GM19372 (cell line): ENCODE data around the gene DSC2.
"Not testable (repeated sequence)": the region's sequence is repeated elsewhere in the genome, so short reads cannot be mapped to it uniquely, and the experiment has no call there.

ENCODE experiments used
- ATAC-seq: cut with Tn5 transposase; IDR thresholded peaks from one replicate; pipeline ENCODE4 v1.9.1; 2021; ENCODE audit warnings: mild to moderate bottlenecking, low read depth, moderate library complexity; ENCODE audit not compliant: unreplicated experiment

The DSC2 gene

DNA sequence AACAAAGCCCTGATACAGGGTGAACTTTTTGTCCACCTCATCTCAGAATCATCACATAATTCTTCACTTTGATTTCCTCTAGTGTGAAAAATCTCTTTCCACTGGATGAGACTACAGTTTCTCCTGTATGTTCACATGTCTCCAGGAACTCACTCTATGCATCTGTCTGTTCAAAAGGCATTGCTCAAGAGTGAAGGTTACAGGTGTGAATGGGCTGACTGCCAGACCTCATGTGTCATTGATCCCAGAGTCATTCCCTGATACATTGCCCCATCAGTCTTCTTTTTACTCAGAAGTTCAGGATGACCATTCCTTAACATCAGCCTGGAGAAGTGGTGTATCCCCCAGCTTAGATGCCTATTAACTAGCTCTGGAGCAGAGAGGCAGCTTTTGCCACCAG lies 55.3 kb downstream of the DSC2 start:
- ATAC-seq = no peak

DNA sequence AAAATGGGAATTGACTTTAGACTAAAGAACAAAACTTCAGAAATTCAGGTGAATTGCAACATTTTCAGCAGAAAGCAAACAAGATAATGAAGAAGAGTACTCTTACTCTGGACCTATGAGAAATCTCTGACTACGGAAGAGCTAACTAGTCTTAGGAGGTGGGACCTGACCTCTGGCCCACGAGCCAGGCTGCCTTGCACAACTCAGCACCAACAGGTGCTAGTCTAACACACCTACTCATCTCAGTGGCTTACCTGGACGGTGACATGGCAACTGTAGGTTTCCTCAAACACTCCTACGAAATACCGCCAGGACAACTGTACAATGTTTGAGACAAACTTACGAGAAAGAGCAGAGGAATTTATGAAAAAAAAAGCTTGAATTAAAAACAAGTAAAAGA lies 56.6 kb downstream of the DSC2 start:
- no peak for ATAC-seq

DNA sequence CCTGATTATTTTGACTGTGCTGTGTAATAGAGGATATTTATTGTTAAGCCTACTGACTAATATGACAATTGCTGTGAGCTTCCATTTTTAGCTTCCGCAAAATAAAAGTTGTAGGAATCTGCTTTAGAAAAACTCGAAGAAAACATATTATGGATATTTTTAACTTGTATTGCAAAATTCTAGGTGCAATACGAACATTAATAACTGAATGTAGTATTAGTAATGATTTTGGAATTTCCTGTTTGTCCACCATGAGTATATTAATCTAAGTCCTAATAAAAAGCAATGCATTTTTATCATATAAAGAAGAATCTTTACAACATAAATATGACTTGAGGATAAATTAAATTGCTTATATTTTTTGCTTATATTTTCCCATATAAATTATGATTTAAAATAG lies 57.3 kb downstream of the DSC2 start:
- no peak for ATAC-seq

DNA sequence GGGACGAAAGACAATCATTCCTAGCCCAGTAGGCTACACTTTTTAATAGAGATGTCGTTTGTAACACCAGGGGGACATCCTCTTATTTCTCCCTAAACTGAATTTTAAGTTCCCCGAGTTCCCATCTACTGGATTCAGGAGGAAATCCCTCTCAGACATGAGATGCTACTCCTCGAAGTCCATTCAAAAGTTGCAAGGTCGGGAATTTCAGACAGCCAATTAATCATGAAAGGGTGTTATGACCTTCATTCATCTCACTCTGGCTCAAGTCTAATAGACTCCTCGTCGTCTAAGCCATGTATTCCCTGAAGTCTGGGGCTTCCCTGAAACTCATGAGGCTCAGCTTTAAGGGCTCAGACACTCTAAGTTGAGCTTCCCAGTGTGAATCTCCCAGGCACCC lies 58.5 kb downstream of the DSC2 start:
- no peak for ATAC-seq

DNA sequence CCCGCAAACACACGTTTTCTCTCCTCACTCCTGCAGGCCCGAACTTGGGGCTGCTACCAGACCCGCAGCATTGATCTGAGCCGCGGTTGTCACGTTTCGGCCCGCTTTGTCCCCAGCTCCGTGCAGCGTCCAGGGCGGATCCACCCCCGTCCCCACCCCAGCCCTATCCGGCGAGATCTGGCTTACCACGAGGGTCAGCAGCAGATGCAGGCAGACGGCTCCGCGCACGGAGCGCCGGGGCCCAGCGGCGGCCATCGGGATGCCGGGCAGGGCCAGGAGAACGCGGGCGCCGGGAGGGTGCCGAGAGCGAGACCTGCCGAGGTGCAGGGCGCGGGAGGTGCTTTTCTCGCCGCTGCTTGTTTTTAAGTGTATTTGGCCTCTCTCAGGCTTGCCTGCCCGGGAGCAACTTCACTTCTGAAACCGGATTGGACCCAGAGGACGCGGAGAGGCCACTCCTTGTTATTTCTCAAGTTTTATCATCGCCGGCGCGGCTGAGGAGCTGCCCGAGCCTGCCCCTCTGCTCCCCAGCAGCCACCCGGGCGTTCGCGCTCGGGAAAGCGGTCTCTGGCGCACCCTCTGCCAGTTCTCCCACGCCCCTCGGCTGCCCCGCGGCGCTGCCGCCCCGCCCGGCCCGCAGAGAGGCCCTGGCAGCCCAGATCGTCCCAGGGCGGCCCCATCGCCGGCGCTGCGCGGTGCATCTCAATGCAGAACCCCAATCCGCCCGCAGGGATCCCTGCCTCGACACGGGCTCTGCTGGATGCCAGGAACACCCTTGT lies 59.6 kb downstream of the DSC2 start, which contains the start of gene DSC3:
Gene DSC3 (minus strand): TSS at position 337 of the 776 bp plus-strand sequence. CDS start 82 bp downstream, at position 255.
- ATAC-seq = no peak

DNA sequence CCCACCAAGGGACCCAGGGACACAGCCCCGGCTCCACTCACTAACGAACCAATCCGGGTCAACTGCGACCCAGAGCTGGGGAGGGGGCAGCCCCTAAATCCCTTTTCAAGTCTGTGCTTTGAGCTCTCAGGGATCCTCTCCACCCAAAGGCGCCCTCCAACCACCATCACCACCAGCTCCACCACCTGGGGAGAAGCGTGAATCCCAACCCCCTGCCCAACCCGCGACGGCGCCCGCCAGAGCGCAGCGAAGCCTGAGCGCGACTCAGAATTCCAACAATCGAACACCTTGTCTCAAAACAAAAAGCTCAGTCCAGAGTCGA lies 60.2 kb downstream of the DSC2 start:
- no peak for ATAC-seq

DNA sequence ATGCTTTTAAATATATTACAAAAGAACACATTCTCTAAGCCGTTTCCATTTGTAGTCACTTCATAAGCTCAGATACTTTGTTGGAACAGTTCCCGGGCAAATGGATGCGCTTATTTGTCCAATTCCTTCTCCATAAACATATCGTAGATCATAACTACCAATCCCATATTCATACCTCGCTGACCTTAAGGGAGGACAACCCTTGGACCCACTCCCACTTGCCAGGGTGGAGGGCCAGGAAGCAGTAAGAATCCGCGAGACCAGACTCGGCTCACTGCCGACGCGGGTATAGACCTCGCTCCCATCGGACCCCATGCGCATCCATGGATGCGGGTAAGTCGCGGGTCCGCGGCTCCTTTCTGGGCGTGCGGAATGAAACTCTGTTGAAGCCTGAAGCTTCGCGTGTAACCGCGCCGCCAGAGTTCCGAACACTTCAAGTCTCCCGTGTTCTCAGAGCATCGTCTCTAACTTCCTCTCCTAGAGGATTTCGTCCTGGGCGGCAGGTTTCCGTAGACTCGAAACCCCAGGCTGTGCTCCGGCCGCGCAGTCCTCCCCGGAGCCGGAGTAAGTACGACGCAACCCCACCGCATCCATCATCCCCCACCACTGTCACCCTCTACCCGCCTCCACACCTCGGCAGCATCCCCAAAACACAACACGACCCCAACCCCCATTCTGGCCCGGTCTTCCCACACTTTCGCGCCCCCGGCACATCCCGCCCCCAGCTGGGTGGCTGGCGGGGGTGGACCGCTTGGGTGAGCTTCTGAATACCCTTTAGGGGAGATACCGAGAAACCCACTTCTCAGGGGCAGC lies 60.7 kb downstream of the DSC2 start:
- ATAC-seq = no peak

DNA sequence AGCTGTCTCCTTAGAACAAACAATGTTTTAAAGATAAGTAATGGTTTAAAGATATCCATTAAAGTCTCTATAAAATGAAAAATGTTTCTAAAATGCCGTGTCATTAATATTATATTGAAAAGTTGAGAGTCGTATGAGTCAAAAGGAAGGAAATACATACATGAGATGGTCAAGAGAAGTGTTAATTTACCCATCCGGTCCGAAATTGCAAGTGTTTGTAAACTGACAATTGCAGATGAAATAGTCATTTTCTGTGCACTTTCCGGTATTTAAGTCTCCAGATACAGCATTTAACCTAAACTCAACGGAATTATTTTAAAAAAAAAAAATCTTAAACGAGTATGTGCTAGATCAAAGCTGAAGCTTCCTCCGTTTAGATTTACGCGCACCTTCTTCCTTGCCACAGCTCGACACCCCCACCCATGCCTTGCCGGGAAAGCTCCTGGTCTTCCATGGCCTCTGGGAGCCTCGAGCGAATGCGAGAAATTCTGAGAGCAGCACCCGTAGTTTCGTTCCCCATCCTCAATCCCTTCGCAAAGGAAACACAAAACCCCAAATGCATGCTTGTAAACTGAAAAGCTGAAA lies 61.4 kb downstream of the DSC2 start:
- ATAC-seq = no peak

DNA sequence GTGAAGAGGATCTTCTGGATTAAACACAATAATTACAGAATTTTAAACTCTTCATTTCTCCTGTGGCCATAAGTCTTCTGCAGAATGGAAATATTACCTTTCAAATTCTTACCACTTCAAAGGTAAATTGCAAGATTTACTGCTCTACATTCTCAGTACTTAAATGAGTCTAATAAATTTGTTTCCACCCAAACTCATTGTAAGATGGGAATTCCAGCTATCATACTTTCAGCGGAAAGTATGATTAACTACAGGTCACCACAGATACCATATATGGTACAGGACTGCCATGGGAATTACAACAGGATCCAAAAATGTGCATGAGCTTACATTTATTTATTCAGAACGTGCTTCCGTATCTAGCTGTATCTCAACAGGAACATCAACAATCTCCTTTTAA lies 62.8 kb downstream of the DSC2 start:
- ATAC-seq = no peak

DNA sequence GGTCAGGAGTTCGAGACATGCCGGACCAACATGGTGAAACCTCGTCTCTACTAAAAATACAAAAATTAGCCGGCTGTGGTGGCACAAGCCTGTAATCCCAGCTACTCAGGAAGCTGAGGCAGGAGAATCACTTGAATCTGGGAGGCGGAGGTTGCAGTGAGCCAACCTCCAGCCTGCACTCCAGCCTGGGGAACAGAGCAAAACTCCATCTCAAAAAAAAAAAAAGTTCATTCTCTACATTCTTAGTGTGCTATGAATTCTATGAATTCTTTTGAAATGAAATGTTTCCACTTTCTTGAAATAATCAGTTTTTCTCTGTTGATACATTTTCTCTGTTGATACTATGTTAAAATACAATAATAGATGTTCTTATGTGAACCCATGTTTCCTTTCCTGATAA lies 64.5 kb downstream of the DSC2 start:
- not testable (repeated sequence) for ATAC-seq

DNA sequence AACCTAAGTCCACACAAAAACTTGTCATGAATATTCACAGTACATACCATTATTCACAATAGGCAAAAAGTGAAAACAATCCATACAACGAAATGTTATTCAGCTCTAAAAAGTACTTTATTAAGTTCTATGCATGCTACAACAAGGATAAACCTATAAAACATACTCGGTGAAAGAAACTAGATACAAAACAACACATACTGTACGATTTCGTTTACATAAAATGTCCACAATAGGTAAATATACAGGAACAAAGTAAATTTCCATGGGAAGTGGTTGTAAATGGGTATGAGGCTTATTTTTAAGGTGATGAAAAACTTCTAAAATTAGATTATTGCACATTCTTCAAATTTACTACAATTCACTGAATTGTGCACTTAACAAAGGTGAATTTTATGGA lies 67.7 kb downstream of the DSC2 start:
- no peak for ATAC-seq

DNA sequence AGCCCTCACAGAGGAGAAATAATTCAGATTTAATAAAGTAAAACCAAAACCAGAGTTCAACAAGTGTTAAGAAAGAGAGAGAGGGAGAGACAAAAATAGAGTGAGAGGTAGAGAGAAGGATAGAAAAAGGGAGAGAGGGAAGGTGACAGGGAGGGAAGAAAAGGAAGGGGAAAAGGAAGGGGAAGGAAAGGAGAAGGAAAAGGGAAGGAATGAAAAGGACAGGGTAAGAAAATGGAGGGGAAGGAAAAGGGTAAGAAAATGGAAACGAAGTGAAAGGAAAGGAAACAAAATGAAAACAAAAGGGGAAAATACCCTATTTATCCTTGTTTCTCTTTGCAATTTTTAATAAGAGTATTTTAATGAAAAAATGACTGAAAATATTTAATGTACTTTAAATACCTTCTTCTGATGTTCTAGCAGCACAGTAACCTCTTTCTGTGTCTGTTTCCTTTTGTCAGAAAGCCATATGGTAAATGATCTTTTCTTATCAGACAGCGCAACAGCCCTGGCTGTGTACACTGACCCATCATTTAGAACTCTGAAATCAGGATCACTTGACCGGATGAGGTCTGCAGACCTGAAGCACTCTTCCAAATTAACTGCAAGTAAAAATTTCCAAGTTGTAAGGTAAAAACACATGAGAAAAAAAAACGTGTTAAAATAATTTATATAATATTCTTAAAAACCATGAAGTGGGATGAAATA lies 71.5 kb downstream of the DSC2 start:
- no peak for ATAC-seq

DNA sequence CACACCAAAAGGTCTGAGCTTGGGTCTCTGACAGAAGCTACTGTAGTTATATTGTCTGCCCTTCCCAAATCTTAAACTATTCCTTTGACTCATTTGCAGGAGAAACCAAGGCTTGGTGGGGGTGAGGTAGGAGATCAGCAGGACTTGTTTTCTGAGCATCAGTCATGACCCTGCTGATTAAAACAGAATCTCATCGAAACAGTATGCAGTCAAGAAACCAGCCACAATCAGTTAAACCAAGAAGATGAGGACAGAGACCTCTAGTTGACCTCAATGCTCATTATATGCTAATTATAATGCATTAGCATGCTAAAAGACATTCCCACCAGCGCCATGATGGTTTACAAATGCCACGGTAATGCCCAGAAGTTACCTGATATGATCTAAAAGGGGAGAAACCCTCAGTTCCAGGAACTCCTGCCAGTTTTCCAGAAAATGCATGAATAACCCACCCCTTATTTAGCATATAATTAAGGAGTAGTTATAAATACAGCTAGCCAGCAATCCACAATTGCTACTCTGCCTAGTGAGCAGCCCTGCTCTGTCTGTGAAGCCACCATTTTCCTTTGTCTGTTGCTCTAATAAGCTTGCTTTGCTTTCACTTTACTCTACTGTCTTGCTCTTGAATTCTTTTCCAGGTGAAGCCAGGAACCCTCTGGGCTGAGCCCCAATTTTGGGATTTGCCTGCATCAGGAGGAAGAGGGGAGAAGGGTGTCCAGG lies 86.3 kb downstream of the DSC2 start:
- ATAC-seq = no peak

DNA sequence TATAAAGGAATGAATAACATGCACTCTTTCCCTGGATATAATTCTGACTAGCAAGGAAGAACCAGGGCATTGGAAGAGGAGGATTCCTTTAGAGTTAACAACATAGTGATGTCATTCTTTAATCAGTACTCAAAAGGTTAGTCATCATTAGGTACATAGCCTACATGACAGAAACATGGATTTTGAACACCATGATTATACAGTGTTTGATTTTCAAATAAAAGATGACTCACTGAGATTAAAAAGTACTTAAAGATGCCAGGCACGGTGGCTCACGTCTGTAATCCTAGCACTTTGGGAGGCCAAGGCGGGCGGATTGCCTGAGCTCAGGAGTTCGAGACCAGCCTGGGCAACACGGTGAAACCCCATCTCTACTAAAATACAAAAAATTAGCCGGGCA lies 90.8 kb downstream of the DSC2 start:
- ATAC-seq = not testable (repeated sequence)

DNA sequence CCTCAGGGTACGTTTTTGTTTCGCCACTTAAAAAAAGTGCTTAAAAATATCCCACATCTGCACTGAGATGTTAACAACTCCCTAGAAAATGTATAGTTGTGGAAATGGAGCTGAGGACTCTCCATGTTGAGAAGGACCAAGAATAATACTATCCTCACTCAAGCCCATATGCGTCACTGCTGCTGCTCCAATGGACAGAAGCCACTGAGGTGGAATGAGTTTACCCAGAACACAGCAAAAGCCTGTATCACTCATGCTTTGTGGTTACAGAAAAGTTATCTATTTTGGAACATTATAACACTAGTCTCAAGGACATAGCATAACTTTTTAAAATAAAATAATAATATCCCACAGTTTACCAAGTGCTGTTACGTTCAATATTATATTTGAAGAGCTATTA lies 91.6 kb downstream of the DSC2 start:
- ATAC-seq = no peak
